ENCODE results near the gene POLR3A. TPM values are rescaled to one million over a fixed set of nuclear protein-coding genes. Genes with fewer than 3 reads are reported as not detected.
A peak's percentile ranks its signal among the peaks of the same experiment; 100 is the strongest.

POLR3A gene
- total RNA-seq, 2 experiments from 2014 or later = 16.6 to 17.0 TPM

DNA sequence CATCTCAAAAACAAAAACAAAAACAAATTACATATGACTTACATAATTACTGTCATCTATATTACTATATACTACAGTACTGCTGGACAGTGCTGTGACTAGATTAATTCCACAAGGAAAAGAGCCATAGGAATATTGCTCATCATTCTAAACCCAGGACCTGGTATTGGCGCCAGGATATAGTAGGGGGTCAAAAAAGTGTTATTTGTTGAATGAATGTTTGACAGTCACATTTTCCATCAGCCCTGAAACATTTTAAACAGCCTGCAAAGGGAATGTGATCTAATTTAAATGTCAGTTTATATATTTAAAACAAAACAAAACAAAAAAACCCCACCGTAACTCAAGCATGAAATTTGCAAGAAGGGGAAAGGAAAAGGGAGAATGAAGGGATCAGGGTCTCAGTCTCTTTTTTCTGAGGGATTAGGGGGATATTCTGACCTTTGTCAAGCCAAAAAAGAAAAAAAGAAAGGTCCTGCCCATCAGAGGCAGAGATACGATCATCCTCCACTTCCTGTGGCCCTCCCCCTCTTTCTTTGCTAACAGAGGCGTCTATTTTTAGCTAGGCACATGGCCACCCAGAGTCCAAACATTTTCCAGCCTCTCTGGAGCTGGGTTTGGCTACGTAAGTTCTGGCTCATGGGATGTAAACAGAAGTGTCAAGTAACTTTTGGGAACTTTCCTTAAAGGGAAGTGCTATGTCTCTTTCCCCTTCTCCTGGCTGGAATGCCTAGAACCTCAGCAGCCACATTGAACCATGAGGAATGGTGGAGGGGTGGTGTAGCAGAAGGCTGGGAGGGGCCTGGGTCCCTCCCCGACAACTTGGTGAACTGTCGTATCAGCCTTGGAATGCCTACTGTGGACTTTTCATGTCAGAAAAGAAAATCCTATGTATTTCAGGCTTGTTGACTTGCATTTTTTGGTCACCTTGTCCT lies 58.2 kb downstream of the POLR3A start:
- Mint-ChIP-seq H3K36me3 (peaks cover 12% of the 10 kb centered on the region), H3K4me3 (no peak overlapping the region)
- POLR2A ChIA-PET = no interaction called here

DNA sequence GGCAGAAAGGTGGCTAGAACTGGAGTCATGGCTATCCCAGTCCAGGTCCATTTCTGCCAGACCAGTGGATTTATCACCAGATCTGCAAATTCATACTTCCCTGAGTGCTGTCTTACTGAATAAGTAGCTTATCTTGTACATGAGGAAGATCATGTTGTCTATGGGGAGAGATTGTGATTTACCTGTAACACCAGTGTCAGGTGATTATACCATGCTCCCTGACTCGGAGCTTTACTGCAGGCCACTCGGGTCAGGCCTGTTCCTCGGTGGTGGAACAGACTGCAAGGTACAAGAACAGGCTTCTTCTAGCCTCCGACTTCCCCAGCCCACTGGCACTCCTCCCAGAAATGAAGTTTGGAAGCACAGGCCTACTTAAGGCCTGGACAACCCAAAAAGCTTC lies 60.2 kb downstream of the POLR3A start:
- intact Hi-C loops (cut with micrococcal nuclease) = no loop called here
- Mint-ChIP-seq H3K9me3 (no peaks in the 10 kb centered on the region), H3K4me3 (no peak overlapping the region), H3K36me3 (peaks cover 5% of the 10 kb centered on the region), H3K27ac (no peak overlapping the region), H3K27me3 (peaks cover 8% of the 10 kb centered on the region), H3K4me1 (ENCODE audit: low read depth) (peaks cover 16% of the 10 kb centered on the region)
- no peak for DNase-seq
- ChIA-PET CTCF (no interaction called here), POLR2A (interaction anchor here (0.5 to 1.2 kb wide), 2 partner anchors 22 to 90 kb away, joined by 5 read pairs; no protein-coding TSS in a partner anchor)

More for the DNA sequence above, 58.2 kb downstream of the POLR3A start:
- H3K9me3 Mint-ChIP-seq = no peaks in the 10 kb centered on the region
- peaks cover 10% of the 10 kb centered on the region for H3K4me1 Mint-ChIP-seq (ENCODE audit: low read depth)
- no peak overlapping the region for H3K27ac Mint-ChIP-seq
- peak; percentile 19 for DNase-seq
- intact Hi-C loops (cut with micrococcal nuclease) = no loop called here
- CTCF ChIA-PET = interaction anchor here (0.6 kb wide), 1 partner anchor 635 kb away, joined by 3 read pairs; no protein-coding TSS in a partner anchor
- peaks cover 3% of the 10 kb centered on the region for H3K27me3 Mint-ChIP-seq

DNA sequence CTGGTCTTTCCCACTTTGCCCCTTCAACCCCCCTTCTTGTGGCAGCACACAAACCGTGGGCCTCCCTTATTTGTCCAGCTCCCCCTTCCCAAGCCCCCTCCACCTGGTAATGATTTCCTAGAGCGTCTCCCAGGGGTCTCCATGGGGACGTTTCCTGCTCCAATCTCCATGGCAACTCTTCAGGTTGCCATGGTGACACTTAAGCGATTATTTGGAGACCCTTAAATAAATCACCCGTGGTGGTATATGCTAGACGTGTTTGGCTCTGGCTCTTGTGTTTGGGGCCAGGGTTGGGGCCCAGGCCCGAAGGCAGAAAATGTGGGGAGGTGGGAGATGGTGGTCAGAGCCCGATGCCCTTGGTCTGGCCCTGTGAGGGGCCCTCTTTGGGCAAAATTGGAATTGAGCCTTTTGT lies 61.7 kb downstream of the POLR3A start:
- intact Hi-C loops (cut with micrococcal nuclease) = no loop called here
- peaks cover 5% of the 10 kb centered on the region for H3K36me3 Mint-ChIP-seq
- H3K27ac Mint-ChIP-seq = no peak overlapping the region
- peaks cover 16% of the 10 kb centered on the region for H3K4me1 Mint-ChIP-seq (ENCODE audit: low read depth)
- POLR2A ChIA-PET = no interaction called here
- no peak for DNase-seq
- peaks cover 12% of the 10 kb centered on the region for H3K27me3 Mint-ChIP-seq
- CTCF ChIA-PET = interaction anchor here (1.4 kb wide), 1 partner anchor 256 kb away, joined by 3 read pairs; no protein-coding TSS in a partner anchor
- no peak overlapping the region for H3K4me3 Mint-ChIP-seq
- no peaks in the 10 kb centered on the region for H3K9me3 Mint-ChIP-seq

DNA sequence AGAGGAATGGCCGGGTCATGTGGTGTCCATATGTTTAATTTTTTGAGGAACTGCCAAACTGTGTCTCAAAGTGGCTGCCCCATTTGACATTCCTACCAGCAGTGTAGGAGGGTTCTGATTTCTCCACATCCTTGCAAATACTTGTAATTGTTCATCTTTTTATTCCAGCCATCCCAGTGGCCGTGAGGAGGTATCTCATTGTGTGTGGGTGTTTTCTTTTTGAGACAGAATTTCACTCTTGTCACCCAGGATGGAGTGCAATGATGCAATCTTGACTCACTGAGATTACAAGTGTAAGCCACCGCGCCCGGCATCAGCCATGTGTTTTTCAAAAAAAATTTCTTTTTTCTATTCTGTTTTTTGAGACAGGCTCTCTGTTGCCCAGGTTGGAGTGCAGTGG lies 64.0 kb downstream of the POLR3A start:
- Mint-ChIP-seq H3K36me3 (no peaks in the 10 kb centered on the region), H3K4me3 (no peak overlapping the region), H3K4me1 (ENCODE audit: low read depth) (peaks cover 9% of the 10 kb centered on the region), H3K27me3 (peaks cover 12% of the 10 kb centered on the region), H3K27ac (no peak overlapping the region), H3K9me3 (no peaks in the 10 kb centered on the region)
- intact Hi-C loops (cut with micrococcal nuclease) = no loop called here
- ChIA-PET CTCF (no interaction called here), POLR2A (no interaction called here)
- peak; percentile 43 for DNase-seq

DNA sequence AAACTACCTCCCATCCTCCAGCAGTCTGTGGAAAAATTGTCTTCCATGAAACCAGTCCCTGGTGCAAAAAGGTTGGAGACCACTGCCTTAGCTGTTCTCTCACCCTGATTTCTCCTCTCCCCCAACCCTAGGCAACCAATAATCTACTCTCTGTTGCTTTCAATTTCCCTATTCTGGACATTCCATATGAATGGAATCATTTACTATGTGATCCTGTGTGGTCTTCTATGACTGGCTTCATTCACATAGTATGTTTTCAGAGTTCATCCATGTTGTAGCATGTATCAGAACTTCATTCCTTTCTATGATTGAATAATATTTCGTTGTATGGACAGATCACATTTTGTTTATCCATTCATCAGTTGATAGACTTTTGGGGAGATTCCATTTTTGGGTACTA lies 64.5 kb downstream of the POLR3A start:
- CTCF ChIA-PET = no interaction called here
- Mint-ChIP-seq H3K36me3 (no peaks in the 10 kb centered on the region), H3K27me3 (peaks cover 12% of the 10 kb centered on the region), H3K4me3 (no peak overlapping the region), H3K4me1 (ENCODE audit: low read depth) (peaks cover 9% of the 10 kb centered on the region), H3K9me3 (no peaks in the 10 kb centered on the region), H3K27ac (no peak overlapping the region)
- intact Hi-C loops (cut with micrococcal nuclease) = no loop called here
- POLR2A ChIA-PET = no interaction called here
- DNase-seq = no peak

DNA sequence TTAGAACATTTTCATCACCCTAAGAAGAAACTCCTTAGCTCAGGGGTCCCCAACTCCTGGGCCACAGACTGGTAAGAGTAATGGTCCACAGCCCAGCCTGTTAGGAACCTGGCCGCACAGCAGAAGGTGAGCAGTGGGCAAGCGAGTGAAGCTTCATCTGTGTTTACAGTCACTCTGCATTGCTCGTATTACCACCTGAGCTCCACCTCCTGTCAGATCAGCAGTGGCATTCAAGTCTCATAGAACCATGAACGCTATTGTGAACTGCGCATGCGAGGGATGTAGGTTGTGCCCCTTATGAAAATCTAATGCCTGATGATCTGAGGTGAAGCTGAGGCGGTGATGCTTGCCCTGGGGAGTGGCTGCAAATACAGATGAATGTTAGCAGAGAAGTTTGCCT lies 65.4 kb downstream of the POLR3A start:
- peaks cover 12% of the 10 kb centered on the region for H3K27me3 Mint-ChIP-seq
- intact Hi-C loops (cut with micrococcal nuclease) = no loop called here
- H3K4me3 Mint-ChIP-seq = no peak overlapping the region
- CTCF ChIA-PET = no interaction called here
- no peak overlapping the region for H3K27ac Mint-ChIP-seq
- no peak for DNase-seq
- peaks cover 9% of the 10 kb centered on the region for H3K4me1 Mint-ChIP-seq (ENCODE audit: low read depth)
- no peaks in the 10 kb centered on the region for H3K9me3 Mint-ChIP-seq
- H3K36me3 Mint-ChIP-seq = no peaks in the 10 kb centered on the region
- POLR2A ChIA-PET = no interaction called here

DNA sequence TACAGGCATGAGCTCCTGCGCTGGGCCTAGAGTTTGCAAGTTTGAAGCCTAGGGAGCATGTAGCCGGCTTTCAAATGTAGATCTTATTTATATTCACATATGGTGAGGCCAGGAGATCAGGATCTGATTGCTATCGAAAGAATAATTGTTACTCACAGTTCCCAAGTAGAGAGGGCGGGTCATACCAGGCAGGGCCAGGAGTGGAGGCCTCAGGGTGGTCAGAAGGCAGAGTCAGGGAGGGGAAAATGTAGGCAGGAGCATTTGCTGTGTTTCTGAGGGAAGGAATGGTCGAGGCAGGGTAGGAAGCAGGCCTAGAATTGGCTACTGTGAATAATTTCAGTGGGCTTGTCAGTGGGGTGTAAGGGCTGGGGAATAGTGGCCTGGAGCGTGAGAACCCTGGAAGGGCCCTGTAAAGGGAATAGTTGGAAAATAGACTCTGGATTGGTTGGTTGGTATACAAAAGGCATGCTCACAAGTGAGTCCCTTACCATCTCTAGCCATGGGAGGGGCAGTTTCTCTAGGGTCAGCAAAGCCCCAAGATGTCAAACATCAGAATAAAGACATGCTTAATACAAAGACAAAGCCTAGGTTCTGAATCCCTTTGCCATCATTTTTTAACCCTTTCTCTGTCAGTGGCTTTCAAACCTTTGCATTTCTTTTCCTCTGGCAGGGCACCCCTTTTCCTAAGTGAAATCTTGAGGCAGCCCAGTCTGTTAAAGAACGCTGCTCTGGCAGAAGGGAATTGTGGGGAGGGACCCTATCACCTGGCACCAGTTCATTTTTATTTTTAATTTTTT lies 66.8 kb downstream of the POLR3A start:
- Mint-ChIP-seq H3K9me3 (no peaks in the 10 kb centered on the region), H3K27me3 (peaks cover 14% of the 10 kb centered on the region)

DNA sequence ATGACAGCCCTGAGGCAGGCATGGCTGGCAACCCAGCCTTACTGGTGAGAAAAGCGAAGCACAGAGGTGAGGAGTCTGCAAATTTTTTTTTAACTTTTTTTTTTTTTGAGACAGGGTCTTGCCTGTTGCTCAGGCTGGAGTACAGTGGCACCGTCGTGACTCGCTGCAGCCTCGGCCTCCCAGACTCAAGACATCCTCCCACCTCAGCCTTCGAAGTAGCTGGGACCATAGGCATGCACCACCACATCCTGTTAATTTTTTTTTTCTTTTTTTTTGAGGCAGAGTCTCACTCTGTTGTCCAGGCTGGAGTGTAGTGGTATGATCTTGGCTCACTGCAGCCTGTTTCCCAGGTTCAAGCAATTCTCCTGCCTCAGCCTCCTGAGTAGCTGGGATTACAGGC lies 67.6 kb downstream of the POLR3A start:
- H3K27ac Mint-ChIP-seq = no peak overlapping the region
- intact Hi-C loops (cut with micrococcal nuclease) = no loop called here
- H3K4me3 Mint-ChIP-seq = no peak overlapping the region
- no peaks in the 10 kb centered on the region for H3K36me3 Mint-ChIP-seq
- DNase-seq = no peak
- peaks cover 15% of the 10 kb centered on the region for H3K27me3 Mint-ChIP-seq
- CTCF ChIA-PET = interaction anchor here (0.6 to 0.7 kb wide), 3 partner anchors 103 to 1132 kb away, joined by 3 to 5 read pairs (median 3); no protein-coding TSS in a partner anchor
- POLR2A ChIA-PET = no interaction called here
- H3K9me3 Mint-ChIP-seq = no peaks in the 10 kb centered on the region
- peaks cover 9% of the 10 kb centered on the region for H3K4me1 Mint-ChIP-seq (ENCODE audit: low read depth)

More for the DNA sequence above, 66.8 kb downstream of the POLR3A start:
- Mint-ChIP-seq H3K4me3 (no peak overlapping the region), H3K27ac (no peak overlapping the region), H3K4me1 (ENCODE audit: low read depth) (peaks cover 9% of the 10 kb centered on the region), H3K36me3 (no peaks in the 10 kb centered on the region)
- ChIA-PET POLR2A (no interaction called here), CTCF (interaction anchor here (0.6 to 0.7 kb wide), 2 partner anchors 104 to 116 kb away, joined by 3 to 5 read pairs; no protein-coding TSS in a partner anchor)
- intact Hi-C loops (cut with micrococcal nuclease) = no loop called here
- no peak for DNase-seq

DNA sequence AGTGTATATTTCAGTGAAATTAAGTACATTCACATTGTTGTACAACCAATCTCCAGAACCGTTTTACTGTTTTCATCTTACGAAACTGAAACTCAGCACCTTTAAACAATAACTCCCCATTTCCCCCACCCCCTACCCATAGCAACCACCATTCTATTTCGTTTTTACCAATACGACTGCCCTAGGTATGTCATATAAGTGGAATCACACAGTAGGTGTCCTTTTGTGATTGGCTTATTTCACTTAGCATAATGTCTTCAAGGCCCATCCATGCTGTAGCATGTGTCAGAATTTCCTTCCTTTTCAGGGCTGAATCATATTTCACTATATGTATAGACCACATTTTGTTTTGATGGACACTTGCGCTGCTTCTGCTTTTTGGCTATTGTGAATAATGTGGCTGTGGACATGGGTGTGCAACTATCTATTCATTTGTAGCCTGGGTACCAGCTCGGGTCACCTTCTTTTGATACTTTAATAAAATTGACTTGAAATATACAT lies 68.4 kb downstream of the POLR3A start:
- intact Hi-C loops (cut with micrococcal nuclease) = no loop called here
- Mint-ChIP-seq H3K27ac (no peak overlapping the region), H3K4me3 (no peak overlapping the region), H3K9me3 (no peaks in the 10 kb centered on the region), H3K4me1 (ENCODE audit: low read depth) (peaks cover 9% of the 10 kb centered on the region), H3K36me3 (no peaks in the 10 kb centered on the region), H3K27me3 (peaks cover 14% of the 10 kb centered on the region)
- DNase-seq = no peak
- CTCF ChIA-PET = no interaction called here
- POLR2A ChIA-PET = no interaction called here

DNA sequence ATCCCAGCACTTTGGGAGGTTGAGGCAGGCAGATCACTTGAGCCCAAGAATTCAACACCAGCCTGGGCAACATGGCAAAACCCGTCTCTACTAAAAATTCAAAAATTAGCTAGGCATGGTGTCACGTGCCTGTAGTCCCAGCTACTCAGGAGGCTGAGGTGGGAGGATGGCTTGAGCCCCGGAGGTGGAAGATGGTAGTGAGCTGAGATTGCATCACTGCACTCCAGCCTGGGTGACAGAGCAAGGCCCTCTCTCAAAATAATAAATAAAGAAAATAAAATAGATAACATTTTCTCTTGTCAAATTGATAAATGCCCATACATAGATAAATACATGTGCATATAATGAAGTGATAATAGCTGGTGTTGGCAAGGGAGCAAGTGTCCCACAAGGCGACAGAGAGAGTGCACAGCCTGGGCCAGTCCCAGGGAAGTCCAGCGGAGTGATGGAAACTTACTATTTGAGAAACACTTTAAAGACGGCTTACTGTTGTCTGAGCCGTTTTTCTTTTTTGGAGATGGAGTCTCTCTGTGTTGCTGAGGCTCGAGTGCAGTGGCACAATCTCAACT lies 69.3 kb downstream of the POLR3A start:
- POLR2A ChIA-PET = no interaction called here
- no peaks in the 10 kb centered on the region for H3K36me3 Mint-ChIP-seq
- H3K27me3 Mint-ChIP-seq = peaks cover 13% of the 10 kb centered on the region
- peaks cover 5% of the 10 kb centered on the region for H3K4me1 Mint-ChIP-seq (ENCODE audit: low read depth)
- DNase-seq = no peak
- H3K4me3 Mint-ChIP-seq = no peak overlapping the region
- CTCF ChIA-PET = no interaction called here
- intact Hi-C loops (cut with micrococcal nuclease) = no loop called here
- no peak overlapping the region for H3K27ac Mint-ChIP-seq
- no peaks in the 10 kb centered on the region for H3K9me3 Mint-ChIP-seq

DNA sequence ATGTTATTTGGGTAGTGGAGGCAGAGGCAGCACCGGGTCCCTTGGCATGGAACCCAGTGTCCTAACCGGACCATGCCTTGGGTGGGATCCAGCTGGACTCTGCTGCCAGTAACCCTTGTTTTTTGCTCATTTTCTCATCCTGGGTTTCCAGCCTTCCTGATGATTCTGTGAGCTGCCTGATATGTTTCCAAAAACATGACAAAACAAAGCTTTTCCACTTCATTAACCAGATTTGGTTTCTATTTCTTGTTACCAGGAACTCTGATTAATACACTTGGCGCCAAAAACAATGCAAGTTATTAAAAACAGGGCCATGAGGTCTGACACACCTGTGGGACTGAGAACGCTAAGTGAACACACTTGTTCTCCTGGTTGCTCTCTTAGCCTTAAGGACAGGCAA lies 69.9 kb downstream of the POLR3A start:
- DNase-seq = no peak
- no peaks in the 10 kb centered on the region for H3K9me3 Mint-ChIP-seq
- peaks cover 3% of the 10 kb centered on the region for H3K4me1 Mint-ChIP-seq (ENCODE audit: low read depth)
- H3K36me3 Mint-ChIP-seq = no peaks in the 10 kb centered on the region
- H3K27me3 Mint-ChIP-seq = peaks cover 9% of the 10 kb centered on the region
- intact Hi-C loops (cut with micrococcal nuclease) = no loop called here
- no peak overlapping the region for H3K4me3 Mint-ChIP-seq
- no peak overlapping the region for H3K27ac Mint-ChIP-seq
- ChIA-PET CTCF (no interaction called here), POLR2A (no interaction called here)

DNA sequence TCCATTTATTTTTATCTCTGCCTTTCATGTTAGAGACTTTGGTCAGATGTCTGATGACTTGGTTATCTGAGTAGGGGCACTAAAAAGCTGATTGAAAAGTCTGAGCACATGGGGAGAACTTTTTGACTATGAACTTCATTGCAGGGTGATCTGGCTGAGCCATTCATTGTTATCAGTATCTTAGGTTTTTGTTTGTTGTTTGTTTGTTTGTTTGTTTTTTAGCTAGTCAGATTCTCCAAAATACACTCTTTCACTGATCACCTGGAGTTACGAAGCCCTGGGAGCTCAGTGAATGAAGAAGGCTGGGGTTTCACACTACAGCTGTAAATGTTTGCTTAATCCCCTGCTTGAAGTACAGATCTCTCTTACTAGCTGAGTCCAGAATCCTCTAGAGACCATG lies 74.2 kb downstream of the POLR3A start:
- Mint-ChIP-seq H3K36me3 (peaks cover 3% of the 10 kb centered on the region), H3K4me1 (ENCODE audit: low read depth) (no peaks in the 10 kb centered on the region), H3K9me3 (peaks cover 22% of the 10 kb centered on the region), H3K27ac (no peak overlapping the region), H3K4me3 (no peak overlapping the region), H3K27me3 (peaks cover 5% of the 10 kb centered on the region)
- intact Hi-C loops (cut with micrococcal nuclease) = no loop called here
- DNase-seq = no peak
- ChIA-PET CTCF (no interaction called here), POLR2A (no interaction called here)

Data from activated CD4-positive, alpha-beta memory T cell treated with anti-CD3 and anti-CD28 coated beads for 36 hours (primary cell).